VCaP (cell line): ENCODE measurements around the gene MBOAT2.
"Not testable (repeated sequence)": the region's sequence is repeated elsewhere in the genome, so short reads cannot be mapped to it uniquely, and the experiment has no call there.

Experiments
- H3K27ac ChIP-seq: fragments of 450-650 bp; 2 replicates; pipeline ENCODE4 v1.5.1; 2017
- TF ChIP-seq, protein P1 (sequence below): fragments of 450-650 bp; conservative IDR thresholded peaks from 2 replicates; pipeline ENCODE4 v1.5.1; 2017; ENCODE audit warnings: mild to moderate bottlenecking, moderate library complexity

Gene MBOAT2

DNA sequence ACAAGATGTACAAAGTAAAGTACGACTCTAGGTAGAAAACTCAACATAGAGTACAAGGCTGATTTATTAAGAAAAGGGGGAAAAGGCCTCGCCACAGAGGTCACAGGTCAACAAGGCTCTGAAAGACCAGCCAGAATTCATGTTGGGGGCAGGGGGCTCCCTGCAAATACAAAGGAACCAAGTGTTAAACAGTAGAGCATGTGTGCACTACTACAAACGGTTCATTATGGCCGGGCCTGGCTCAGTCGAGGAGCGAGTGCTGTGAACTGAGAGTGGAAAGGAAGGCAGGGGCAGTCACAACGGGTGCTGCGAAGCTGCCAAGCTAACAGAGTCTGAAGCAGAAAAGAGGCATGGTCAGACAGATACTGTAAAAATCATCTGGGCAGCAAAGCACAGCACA, 77.1 kb downstream of the MBOAT2 start:
- H3K27ac ChIP-seq: no peak overlapping the region
- TF ChIP-seq, protein P1, sequence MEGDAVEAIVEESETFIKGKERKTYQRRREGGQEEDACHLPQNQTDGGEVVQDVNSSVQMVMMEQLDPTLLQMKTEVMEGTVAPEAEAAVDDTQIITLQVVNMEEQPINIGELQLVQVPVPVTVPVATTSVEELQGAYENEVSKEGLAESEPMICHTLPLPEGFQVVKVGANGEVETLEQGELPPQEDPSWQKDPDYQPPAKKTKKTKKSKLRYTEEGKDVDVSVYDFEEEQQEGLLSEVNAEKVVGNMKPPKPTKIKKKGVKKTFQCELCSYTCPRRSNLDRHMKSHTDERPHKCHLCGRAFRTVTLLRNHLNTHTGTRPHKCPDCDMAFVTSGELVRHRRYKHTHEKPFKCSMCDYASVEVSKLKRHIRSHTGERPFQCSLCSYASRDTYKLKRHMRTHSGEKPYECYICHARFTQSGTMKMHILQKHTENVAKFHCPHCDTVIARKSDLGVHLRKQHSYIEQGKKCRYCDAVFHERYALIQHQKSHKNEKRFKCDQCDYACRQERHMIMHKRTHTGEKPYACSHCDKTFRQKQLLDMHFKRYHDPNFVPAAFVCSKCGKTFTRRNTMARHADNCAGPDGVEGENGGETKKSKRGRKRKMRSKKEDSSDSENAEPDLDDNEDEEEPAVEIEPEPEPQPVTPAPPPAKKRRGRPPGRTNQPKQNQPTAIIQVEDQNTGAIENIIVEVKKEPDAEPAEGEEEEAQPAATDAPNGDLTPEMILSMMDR: no peak

DNA sequence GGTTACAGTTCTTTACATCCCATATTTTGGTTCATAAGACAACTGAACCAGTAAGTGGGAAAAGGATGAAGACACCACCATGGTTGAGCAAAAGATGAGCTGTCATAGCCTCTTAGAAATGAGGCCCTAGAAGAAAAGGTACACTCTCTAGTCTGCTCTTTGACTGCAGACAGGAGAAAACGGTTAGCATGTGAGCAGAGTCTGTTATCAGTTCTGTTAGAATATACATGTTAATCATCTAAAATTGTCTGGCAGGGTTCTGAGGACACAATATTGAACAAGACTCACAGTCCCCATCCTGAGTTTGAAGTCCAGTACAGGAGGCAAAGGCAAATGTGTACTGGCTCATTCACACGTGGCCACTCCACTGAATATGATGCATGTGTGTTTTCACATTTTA, 78.1 kb downstream of the MBOAT2 start:
- H3K27ac ChIP-seq: peak overlapping the region; percentile 40
- TF ChIP-seq, protein P1: no peak

DNA sequence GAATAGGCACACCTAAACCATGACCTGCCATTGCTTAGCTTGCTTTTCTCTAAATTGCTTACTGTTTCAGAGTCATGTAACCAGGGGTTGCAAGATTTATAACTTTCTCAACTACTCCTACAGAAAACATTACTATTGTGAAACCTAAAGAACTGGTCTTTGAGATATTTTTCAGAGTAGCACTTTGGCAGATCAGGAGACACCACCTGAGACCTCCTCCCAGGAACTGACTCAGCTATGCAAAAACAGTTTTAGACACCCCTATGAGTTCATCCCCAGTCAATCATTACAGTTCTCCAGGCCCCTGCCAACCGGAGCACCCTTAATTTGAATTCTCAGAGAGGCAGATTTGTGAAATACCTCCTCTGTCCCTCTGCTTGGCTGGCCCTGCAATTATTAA, 80.3 kb downstream of the MBOAT2 start:
- H3K27ac ChIP-seq: peak overlapping the region; percentile 40; the same call in 1 of the 2 replicates
- TF ChIP-seq, protein P1: no peak

DNA sequence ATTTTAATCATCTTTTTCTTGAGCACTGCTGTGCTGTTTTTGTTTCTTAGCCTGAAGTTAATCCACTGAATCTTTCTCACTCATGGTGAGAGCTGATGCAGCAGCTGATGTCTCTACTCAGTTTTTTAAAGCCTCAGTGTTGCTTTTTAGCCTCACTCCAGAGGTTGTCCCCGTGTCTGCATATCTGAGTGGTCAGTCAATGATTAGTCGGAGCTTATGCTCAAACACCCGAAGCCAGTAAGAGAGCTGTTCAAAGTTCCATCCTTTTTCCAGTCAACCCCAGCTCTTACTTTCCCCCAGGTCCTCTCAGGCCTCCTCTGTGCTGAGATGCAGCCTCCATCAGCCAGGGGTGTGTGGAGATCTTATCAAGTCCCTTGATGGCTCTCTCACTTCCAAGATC, 81.1 kb downstream of the MBOAT2 start:
- TF ChIP-seq, protein P1: no peak
- peak overlapping the region; percentile 40; the same call in 1 of the 2 replicates for H3K27ac ChIP-seq

DNA sequence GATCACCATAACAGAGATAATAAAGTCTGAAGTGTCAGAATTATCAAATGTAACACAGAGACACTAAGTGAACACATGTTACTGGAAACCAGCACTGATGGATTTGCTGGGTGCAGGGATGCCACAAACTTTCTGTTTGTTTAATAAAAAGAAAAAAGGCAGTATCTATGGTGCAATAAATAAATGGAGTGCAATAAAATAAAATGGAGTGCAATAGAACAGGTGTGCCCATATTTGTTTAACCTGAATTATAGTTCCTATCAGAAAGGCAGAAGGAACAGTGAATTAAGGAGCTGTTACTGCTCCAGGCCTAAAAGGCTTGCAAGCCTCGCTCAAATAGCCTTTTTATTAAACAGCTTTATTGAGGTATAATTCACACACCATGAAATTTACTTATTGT, 85.1 kb downstream of the MBOAT2 start:
- TF ChIP-seq, protein P1: no peak

DNA sequence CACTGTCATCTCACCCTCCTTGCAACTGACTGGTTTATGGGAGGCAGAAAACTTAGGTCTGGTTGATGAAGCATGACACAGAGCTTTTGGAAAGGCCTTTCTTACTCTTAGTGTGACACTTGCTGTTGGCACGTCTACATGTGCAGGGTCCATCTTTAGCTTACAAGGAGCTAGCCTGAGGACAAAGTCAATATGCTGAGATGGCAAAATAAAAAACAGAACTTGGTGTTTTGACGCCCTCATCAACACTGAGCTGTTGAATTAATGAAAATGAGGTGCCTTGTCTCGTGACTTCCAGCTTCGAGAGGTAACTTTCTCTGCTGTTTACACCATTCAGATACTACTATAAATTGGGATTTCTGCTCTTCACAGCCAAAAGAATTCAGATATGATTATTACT, 87.5 kb downstream of the MBOAT2 start:
- TF ChIP-seq, protein P1: no peak
- no peak overlapping the region for H3K27ac ChIP-seq

More for the DNA sequence above, 85.1 kb downstream of the MBOAT2 start:
- H3K27ac ChIP-seq: peak overlapping the region; percentile 66

DNA sequence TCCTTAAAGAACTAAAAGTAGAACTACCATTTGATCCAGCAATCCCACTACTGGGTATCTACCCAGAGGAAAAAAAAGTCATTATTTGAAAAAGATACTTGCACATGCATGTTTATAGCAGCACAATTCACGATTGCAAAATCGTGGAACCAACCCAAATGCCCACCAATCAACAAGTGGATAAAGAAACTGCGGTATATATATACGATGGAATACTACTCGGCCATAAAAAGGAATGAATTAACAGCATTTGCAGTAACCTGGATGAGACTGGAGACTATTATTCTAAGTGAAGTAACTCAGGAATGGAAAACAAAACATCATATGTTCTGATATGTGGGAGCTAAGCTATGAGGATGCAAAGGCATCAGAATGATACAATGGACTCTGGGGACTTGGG, 89.7 kb downstream of the MBOAT2 start:
- H3K27ac ChIP-seq: not testable (repeated sequence)

DNA sequence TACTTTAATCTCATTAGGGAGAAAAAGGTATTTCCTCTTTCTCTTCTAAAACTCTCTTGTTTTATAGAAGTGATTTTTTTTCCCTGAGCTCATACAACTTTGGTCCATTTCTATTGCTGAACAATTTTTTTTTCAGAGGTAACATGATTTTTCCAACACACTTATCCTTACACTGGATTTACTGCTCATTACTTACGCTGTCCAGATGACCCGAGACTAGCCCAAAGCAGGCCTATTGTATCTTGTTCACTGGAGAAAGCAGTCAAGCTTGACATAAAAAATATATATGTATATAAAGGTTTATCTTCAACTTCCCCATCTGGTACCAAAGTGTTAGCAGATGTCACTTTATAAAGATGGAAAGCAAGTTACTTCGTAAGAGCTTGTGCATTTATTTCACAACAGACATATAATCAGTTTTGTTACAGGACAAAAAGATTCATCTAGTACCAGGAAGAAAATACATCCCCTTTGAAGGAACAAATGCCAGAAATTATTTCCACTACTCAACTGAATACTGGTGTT, 95.7 kb downstream of the MBOAT2 start:
- no peak overlapping the region for H3K27ac ChIP-seq

DNA sequence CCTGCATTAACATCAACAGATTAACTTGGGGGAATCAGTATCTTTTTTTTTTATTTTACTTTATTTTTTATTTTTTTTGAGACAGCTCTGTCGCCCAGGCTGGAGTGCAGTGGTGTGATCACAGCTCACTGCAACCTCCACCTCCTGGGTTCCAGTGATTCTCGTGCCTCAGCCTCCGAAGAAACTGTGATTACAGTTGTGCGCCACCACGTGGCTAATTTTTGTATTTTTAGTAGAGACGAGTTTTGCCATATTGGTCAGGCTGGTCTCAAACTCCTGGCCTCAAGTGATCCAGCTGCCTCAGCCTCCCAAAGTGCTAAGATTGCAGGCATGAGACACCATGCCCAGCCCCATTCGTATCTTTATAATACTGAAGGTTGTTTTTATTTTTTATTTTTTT, 99.6 kb downstream of the MBOAT2 start:
- H3K27ac ChIP-seq: not testable (repeated sequence)

More for the DNA sequence above, 95.7 kb downstream of the MBOAT2 start:
- TF ChIP-seq, protein P1: no peak

DNA sequence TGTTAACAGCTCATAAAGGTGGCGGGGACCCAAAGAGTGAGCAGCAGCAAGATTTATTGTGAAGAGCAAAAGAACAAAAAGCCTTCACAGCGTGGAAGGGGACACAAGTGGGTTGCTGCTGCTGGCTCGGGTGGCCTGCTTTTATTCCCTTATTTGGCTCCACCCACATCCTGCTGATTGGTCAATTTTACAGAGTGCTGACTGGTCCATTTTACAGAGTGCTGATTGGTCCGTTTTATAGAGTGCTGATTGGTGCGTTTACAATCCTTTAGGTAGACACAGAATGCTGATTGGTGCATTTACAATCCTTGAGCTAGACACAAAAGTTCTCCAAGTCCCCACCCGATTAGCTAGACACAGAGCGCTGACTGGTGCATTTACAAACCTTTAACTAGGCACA, 100.7 kb downstream of the MBOAT2 start:
- not testable (repeated sequence) for H3K27ac ChIP-seq

DNA sequence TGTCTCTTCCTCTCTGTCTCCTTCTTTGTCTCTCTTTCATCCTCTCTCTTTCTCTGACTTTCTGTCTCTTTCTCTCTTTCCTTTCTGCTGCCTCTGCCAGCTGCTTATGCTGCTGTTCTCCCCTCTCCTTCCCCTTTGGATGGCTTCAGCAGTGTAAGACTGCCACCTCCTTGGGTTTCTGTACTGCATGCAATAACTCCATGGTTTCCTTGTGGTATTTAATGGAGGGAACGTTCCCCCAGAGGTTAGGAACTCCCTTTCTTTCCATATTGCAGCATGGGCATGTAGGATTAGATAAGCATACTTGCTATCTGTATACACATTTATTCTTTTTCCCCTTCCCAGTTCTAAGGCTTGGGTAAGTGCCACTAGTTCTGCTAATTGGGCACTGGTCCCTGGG, 106.3 kb downstream of the MBOAT2 start:
- not testable (repeated sequence) for H3K27ac ChIP-seq

DNA sequence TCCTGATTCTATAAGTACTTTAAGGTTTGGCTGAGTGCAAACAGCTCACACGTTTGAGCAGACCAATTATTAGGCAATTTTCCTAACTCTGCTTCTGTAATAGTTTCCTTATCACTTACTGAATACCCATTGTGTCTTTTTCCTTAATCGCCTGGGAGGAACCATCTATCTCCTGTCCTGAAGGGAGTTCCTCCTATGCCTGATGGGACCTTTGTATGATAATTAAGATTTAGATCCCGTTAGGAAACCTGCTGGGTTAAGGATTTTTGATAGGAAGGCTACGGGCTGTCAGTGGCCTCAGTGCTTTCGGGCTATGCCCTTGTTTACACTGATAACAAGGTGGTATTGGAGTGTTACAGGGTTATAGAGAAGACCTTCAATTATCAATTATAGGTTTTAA, 106.8 kb downstream of the MBOAT2 start:
- H3K27ac ChIP-seq: not testable (repeated sequence)
